KG1 (cell line): Measurements from ENCODE around the gene HRH1.

Experiments
- DNase-seq: peaks from one replicate; lab custom pipeline; 2025; lab: John Stamatoyannopoulos, UW

The HRH1 gene

GRCh38 chr3:11283139-11283475 is 128.8 kb downstream of the HRH1 start:
- no peak for DNase-seq

- DNase-seq, result no peak
Observed at GRCh38 chr3:11284011-11284410, 129.7 kb downstream of the HRH1 start.

GRCh38 chr3:11285471-11285870 is 131.2 kb downstream of the HRH1 start:
- no peak for DNase-seq

- DNase-seq, result no peak
Observed at GRCh38 chr3:11287404-11287803, 133.1 kb downstream of the HRH1 start.

GRCh38 chr3:11288021-11288491 is 133.8 kb downstream of the HRH1 start:
- no peak for DNase-seq

- peak; percentile 60 for DNase-seq
Observed at GRCh38 chr3:11288786-11289637, 134.7 kb downstream of the HRH1 start.

- DNase-seq, result no peak
Observed at GRCh38 chr3:11289864-11290263, 135.6 kb downstream of the HRH1 start.

GRCh38 chr3:11290743-11291680 is 136.7 kb downstream of the HRH1 start:
- no peak for DNase-seq

GRCh38 chr3:11291808-11292207 is 137.5 kb downstream of the HRH1 start:
- no peak for DNase-seq

- DNase-seq, result no peak
Observed at GRCh38 chr3:11297126-11297525, 142.8 kb downstream of the HRH1 start.

GRCh38 chr3:11300970-11301369 is 146.7 kb downstream of the HRH1 start:
- DNase-seq, result no peak

- DNase-seq, result no peak
Observed at GRCh38 chr3:11302444-11302843, 148.2 kb downstream of the HRH1 start.

- no peak for DNase-seq
Observed at GRCh38 chr3:11304175-11304574, 149.9 kb downstream of the HRH1 start.

- DNase-seq, result no peak
Observed at GRCh38 chr3:11305509-11305908, 151.2 kb downstream of the HRH1 start.

- DNase-seq, result no peak
Observed at GRCh38 chr3:11306817-11307589, 152.7 kb downstream of the HRH1 start.

- no peak for DNase-seq
Observed at GRCh38 chr3:11307830-11308432, 153.6 kb downstream of the HRH1 start.

GRCh38 chr3:11310258-11310657 is 156.0 kb downstream of the HRH1 start:
- no peak for DNase-seq

GRCh38 chr3:11312166-11312565 is 157.9 kb downstream of the HRH1 start:
- no peak for DNase-seq
